ENCODE results near the gene PRR23E.

The PRR23E gene

GRCh38 chr3:127171320-127171719 is 21.6 kb upstream of the PRR23E start:
- H3K27ac Mint-ChIP-seq: no peak overlapping the region
- H3K36me3 Mint-ChIP-seq (ENCODE audit: low read depth): no peaks in the 10 kb centered on the region
- no peaks in the 10 kb centered on the region for H3K9me3 Mint-ChIP-seq
- intact Hi-C loops (cut with micrococcal nuclease): no loop called here
- H3K27me3 Mint-ChIP-seq: peaks cover 43% of the 10 kb centered on the region
- H3K4me1 Mint-ChIP-seq (ENCODE audit: low read depth): peaks cover 6% of the 10 kb centered on the region
- no peak overlapping the region for H3K4me3 Mint-ChIP-seq

DNA sequence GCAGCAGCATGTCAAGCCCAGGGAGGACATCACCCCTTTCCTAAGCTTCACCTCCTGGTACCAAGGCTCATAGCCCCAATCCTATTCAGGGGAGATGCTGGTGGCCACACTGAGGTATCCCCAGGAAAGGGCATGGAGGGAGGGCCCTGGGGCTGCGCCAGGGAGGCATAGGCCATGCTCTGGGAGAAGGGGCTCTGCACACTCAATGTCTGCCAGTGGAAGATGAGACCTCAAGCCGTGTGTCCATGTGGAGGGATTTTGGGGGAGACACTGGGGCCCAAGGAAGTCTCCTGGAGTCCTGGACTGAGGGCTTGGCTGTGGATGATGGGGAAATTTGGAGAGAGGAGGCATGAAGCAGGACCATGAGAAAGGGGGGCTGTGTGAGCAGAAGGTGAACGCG is 21.2 kb upstream of the PRR23E start:
- Mint-ChIP-seq H3K4me3 (no peak overlapping the region), H3K36me3 (ENCODE audit: low read depth) (no peaks in the 10 kb centered on the region), H3K4me1 (ENCODE audit: low read depth) (peaks cover 6% of the 10 kb centered on the region), H3K27ac (no peak overlapping the region), H3K27me3 (peaks cover 43% of the 10 kb centered on the region), H3K9me3 (no peaks in the 10 kb centered on the region)
- intact Hi-C loops (cut with micrococcal nuclease): no loop called here

- H3K9me3 Mint-ChIP-seq: no peaks in the 10 kb centered on the region
- no peak overlapping the region for H3K27ac Mint-ChIP-seq
- no peak overlapping the region for H3K4me3 Mint-ChIP-seq
- intact Hi-C loops (cut with micrococcal nuclease): no loop called here
- peaks cover 41% of the 10 kb centered on the region for H3K27me3 Mint-ChIP-seq
- H3K4me1 Mint-ChIP-seq (ENCODE audit: low read depth): peaks cover 6% of the 10 kb centered on the region
- H3K36me3 Mint-ChIP-seq (ENCODE audit: low read depth): no peaks in the 10 kb centered on the region
Measured at GRCh38 chr3:127172211-127172610, 20.7 kb upstream of the PRR23E start.

DNA sequence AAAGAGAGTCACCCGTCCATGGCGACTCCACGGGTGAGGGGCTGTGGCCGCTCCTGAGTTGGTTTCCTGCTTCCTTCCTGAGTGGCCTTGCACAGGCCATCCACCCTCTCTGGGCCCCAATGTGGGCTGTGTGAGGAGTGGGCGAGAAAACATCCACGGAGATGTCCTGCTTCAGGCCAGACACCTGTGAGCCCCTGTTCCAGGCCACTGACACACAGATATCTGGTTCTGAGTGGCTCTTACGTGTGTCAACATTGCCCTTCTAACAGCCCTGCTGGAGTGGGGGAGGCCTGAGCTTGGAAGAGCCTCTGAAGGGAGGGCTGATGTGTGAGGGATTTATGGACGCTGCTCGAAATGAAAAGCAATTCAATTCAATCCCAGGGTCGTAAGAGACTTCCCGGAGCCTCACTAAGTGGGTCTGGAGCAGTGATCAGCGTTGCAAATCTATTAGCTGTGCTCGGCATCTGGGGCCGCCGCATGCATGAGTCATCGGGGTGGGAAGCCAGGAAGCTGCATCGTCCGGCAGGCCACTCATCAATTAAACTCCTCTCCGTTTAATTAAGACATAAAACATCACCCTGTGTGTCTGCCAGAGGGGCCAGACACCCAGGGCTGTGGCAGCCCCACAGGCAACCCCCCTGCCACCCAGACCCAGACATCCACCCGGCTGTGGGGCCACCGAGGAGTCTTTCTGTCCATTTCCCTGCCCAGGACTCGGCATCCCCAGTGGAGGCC is 20.0 kb upstream of the PRR23E start:
- peaks cover 6% of the 10 kb centered on the region for H3K4me1 Mint-ChIP-seq (ENCODE audit: low read depth)
- intact Hi-C loops (cut with micrococcal nuclease): no loop called here
- no peak overlapping the region for H3K4me3 Mint-ChIP-seq
- H3K27ac Mint-ChIP-seq: no peak overlapping the region
- H3K9me3 Mint-ChIP-seq: peaks cover 5% of the 10 kb centered on the region
- H3K27me3 Mint-ChIP-seq: peaks cover 41% of the 10 kb centered on the region
- no peaks in the 10 kb centered on the region for H3K36me3 Mint-ChIP-seq (ENCODE audit: low read depth)

DNA sequence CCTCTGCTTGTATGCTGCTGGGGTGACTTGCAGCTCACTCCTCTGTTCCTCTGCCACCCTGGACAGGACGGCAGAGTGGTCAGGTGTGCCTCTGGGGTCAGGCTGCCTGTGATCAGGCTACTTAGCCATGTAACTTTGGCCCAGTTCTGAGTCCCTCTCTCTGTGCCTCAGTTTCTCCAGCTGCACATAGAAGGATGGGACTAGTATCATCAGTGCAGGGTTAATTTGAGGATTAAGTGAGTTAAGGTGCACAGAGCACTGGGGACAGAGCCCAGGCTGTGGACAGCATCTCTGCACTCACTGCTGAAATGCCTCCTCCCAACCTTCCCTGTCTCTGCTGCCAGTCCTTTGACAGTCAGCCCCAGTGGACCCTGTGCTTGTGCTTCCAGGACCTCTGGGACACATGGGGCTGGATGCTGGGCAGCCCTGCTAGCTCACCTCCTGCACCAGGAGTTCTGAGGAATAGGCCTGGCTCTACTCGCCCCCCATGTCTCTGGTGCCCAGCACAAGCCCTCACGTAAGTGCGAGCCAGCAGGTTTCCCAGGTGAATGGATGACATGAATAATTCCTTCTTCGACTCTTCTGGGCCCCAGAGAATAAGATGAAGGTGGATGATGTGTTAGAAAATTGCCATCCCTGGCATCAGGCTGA is 19.3 kb upstream of the PRR23E start:
- intact Hi-C loops (cut with micrococcal nuclease): no loop called here
- Mint-ChIP-seq H3K27ac (no peak overlapping the region), H3K4me3 (no peak overlapping the region), H3K4me1 (ENCODE audit: low read depth) (peaks cover 6% of the 10 kb centered on the region), H3K27me3 (peaks cover 38% of the 10 kb centered on the region), H3K9me3 (peaks cover 12% of the 10 kb centered on the region), H3K36me3 (ENCODE audit: low read depth) (no peaks in the 10 kb centered on the region)

- Mint-ChIP-seq H3K36me3 (ENCODE audit: low read depth) (no peaks in the 10 kb centered on the region), H3K4me3 (no peak overlapping the region), H3K27ac (no peak overlapping the region), H3K27me3 (peaks cover 38% of the 10 kb centered on the region), H3K4me1 (ENCODE audit: low read depth) (peaks cover 6% of the 10 kb centered on the region), H3K9me3 (peaks cover 18% of the 10 kb centered on the region)
- intact Hi-C loops (cut with micrococcal nuclease): no loop called here
Measured at GRCh38 chr3:127174284-127174683, 18.6 kb upstream of the PRR23E start.

- intact Hi-C loops (cut with micrococcal nuclease): no loop called here
- Mint-ChIP-seq H3K27ac (no peak overlapping the region), H3K4me1 (ENCODE audit: low read depth) (peaks cover 6% of the 10 kb centered on the region), H3K9me3 (peaks cover 23% of the 10 kb centered on the region), H3K27me3 (peaks cover 37% of the 10 kb centered on the region), H3K4me3 (no peak overlapping the region), H3K36me3 (ENCODE audit: low read depth) (no peaks in the 10 kb centered on the region)
Measured at GRCh38 chr3:127174715-127175140, 18.2 kb upstream of the PRR23E start.

- Mint-ChIP-seq H3K27ac (no peak overlapping the region), H3K27me3 (peaks cover 34% of the 10 kb centered on the region), H3K4me3 (no peak overlapping the region), H3K9me3 (peaks cover 23% of the 10 kb centered on the region), H3K4me1 (ENCODE audit: low read depth) (peaks cover 6% of the 10 kb centered on the region), H3K36me3 (ENCODE audit: low read depth) (no peaks in the 10 kb centered on the region)
- intact Hi-C loops (cut with micrococcal nuclease): no loop called here
Measured at GRCh38 chr3:127175272-127175671, 17.7 kb upstream of the PRR23E start.

DNA sequence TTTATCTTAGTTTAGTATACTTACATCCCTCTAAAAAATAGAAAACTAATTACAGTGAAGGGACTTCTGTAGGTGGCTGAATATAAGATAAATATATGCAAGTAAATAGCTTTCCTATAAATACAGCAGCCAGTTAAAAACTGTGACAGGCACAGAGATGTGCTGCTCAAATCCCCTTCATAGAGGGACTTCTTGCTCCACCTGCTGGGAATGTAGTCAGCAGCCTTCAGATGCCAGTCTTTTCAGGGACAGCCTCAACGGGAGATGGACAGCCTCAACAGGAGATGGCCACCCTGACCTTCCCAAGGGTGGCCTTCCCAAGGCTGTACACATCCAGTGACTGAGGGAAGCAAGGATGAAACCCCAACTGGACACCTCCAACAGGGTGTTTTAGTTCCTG is 15.7 kb upstream of the PRR23E start:
- Mint-ChIP-seq H3K27ac (no peak overlapping the region), H3K27me3 (peaks cover 20% of the 10 kb centered on the region), H3K4me3 (no peak overlapping the region), H3K9me3 (peaks cover 23% of the 10 kb centered on the region), H3K4me1 (ENCODE audit: low read depth) (peaks cover 6% of the 10 kb centered on the region), H3K36me3 (ENCODE audit: low read depth) (no peaks in the 10 kb centered on the region)
- intact Hi-C loops (cut with micrococcal nuclease): no loop called here

- Mint-ChIP-seq H3K27ac (no peak overlapping the region), H3K36me3 (ENCODE audit: low read depth) (no peaks in the 10 kb centered on the region), H3K9me3 (peaks cover 23% of the 10 kb centered on the region), H3K27me3 (peaks cover 1% of the 10 kb centered on the region), H3K4me3 (no peak overlapping the region), H3K4me1 (ENCODE audit: low read depth) (peaks cover 3% of the 10 kb centered on the region)
- intact Hi-C loops (cut with micrococcal nuclease): no loop called here
Measured at GRCh38 chr3:127180859-127181258, 12.1 kb upstream of the PRR23E start.

DNA sequence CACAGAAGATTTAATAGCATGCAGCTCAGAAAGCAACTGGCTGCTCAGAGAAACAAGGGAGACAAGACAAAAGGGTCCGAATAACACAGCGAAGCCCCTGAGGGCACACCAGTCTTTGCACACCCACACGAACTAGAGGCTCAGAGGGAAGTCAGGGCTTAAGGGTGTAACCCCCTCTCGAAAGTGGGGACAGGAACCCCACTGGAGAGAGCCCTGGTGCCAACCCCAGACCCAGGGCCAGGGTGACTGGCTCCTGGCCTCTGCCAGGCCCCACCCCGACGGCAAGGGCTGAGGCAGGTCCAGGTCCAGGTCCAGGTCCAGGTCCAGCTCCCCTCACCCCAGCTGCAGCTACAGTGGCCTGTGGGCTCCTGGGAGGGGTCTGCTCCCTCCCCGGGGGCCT is 10.5 kb upstream of the PRR23E start:
- intact Hi-C loops (cut with micrococcal nuclease): no loop called here
- Mint-ChIP-seq H3K27ac (no peak overlapping the region), H3K9me3 (peaks cover 23% of the 10 kb centered on the region), H3K4me3 (no peak overlapping the region), H3K4me1 (ENCODE audit: low read depth) (peaks cover 5% of the 10 kb centered on the region), H3K36me3 (ENCODE audit: low read depth) (no peaks in the 10 kb centered on the region), H3K27me3 (peaks cover 1% of the 10 kb centered on the region)

- Mint-ChIP-seq H3K4me1 (ENCODE audit: low read depth) (peaks cover 5% of the 10 kb centered on the region), H3K4me3 (no peak overlapping the region), H3K36me3 (ENCODE audit: low read depth) (no peaks in the 10 kb centered on the region), H3K27me3 (peaks cover 1% of the 10 kb centered on the region), H3K9me3 (peaks cover 17% of the 10 kb centered on the region), H3K27ac (no peak overlapping the region)
- intact Hi-C loops (cut with micrococcal nuclease): no loop called here
Measured at GRCh38 chr3:127182848-127183714, 9.8 kb upstream of the PRR23E start.

- Mint-ChIP-seq H3K4me3 (no peak overlapping the region), H3K27me3 (peaks cover 7% of the 10 kb centered on the region), H3K27ac (no peak overlapping the region), H3K4me1 (ENCODE audit: low read depth) (peaks cover 5% of the 10 kb centered on the region), H3K36me3 (ENCODE audit: low read depth) (no peaks in the 10 kb centered on the region), H3K9me3 (peaks cover 6% of the 10 kb centered on the region)
- intact Hi-C loops (cut with micrococcal nuclease): no loop called here
Measured at GRCh38 chr3:127183931-127184869, 8.7 kb upstream of the PRR23E start.
